Right hindlimb (tissue), 1 donor: ENCODE measurements around the gene OSBPL2.

Source experiments
- DNase-seq: peaks from one replicate; pipeline ENCODE4 v3.0.0-alpha.2; 2018

Gene OSBPL2

GRCh38 chr20:62236766-62237513 lies 1.4 kb upstream of the OSBPL2 start:
- no peak for DNase-seq

DNA sequence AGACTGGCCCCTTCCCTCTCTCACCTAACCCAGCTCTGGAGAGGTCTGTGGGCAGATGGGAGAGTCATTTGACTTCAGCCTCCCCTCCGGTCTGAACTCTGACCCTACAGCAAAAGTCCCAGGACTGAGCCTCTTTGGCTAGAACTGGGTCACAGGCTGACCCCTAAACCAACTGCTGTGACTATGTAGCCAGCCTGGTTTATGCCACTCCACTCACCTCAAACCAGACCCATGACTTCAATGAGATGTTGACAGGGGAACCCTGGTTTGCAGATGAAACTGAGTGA lies 864 bp upstream of the OSBPL2 start:
- DNase-seq: no peak

DNA sequence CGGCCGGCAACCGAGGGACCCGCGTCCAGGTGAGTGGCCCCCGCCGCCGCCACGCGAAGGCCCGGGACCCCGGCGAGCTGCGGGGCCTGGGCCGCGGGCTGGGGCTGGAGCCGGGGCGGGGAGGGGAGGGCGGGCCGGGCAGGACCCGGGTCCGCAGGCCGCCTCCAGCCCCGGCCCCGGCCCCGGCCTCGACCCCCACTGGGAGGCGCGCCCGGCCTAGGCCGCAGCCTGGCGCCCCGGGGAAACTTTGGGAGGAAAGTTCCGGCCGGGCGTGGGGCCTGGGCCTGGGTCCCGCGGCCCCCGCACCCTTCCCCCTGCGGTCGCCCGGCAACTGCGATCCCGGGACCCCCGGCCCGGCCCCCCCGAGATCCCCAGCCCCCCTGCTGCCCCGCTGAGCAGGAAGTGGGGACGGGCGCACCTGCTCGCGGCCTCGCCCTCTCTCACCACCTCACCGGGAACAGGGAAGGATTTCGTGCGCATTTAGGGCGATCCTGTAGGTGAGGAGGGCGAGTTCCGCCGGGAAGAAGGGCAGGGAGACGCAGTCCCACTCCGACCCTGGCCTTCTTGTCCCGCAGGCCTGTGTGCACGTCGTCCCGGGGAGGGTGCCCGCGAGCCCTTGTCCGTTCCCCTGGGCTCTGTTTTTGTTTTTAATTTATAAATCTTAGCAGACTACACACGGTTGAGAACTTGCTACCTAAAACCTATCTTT lies 402 bp downstream of the OSBPL2 start:
- no peak for DNase-seq

DNA sequence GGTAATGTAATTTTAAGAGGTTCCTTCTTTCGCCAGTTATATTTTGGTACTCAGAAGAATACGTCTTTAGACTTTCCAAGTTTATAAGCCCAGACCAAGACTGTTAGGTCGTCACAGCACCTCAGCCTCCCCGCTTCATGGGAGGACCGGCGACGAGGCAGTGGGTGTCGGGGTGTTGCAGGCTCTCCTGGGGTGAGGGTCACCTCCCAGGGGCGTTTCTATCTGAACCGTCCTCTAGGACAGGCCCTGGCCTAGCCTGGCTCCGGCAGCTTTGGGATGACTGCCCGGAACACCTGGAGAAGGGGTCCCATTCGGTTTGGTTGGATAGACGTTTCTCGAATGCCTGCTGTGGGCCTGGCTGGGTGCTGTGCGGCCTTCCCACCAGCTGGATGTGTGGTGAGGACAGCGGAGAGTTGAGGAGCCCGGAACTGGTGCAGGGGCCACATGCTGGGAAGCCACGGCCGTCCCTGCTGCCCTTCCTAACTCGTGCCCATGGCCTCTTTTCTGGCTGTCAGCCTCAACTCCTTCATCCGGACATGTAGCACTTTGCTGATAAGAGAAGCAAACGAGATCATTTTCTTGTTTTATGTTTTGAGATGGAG lies 1.1 kb downstream of the OSBPL2 start:
- no peak for DNase-seq

DNA sequence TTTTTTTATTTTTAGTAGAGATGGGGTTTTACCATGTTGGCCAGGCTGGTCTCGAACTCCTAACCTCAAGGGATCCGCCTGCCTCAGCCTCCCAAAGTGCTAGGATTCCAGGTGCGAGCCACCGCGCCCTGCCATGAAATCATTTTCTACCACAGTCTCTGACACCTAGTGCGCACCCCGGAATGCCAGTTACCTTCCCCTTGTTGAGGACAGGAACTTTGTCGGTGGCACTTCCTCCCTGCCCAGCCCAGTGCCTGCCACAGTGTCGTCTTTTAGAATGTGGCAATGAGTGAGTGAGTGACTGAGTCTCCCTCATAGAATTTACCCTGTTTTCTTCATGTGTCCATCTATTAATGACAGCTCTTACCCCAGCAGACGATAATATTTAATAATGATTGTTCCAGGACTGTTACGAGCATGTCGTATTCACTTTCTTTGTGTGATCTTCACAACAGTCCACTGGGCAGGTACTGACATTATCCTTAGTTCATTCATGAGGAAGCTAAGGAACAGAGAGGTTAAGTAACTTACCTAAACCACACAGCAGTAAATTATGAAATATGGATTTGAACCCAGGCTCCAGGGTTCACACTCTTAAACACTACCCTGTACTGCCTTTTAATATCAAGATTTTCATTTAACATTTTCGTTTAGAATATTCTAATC lies 1.8 kb downstream of the OSBPL2 start:
- no peak for DNase-seq

DNA sequence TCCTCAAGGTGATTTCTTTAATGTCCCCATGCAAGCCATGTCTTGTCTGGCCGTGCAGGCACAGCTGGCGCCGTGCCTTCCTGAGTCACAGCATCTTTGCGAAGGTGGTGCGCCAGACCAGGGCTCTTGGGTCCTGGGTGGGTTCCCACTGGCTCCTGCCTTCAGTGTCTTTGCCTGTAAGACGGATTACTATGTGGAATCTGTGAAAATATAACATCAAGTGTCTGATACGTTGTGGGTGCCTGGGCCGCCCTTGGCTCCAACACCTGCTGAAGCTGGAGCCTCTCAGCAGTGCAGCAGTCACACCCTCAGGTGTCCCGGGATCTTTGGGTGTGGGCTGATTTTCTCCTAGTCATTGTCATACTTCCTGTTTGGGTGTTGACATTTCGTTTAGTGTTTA lies 3.2 kb downstream of the OSBPL2 start:
- no peak for DNase-seq

GRCh38 chr20:62242176-62242575 lies 3.9 kb downstream of the OSBPL2 start:
- DNase-seq: no peak

DNA sequence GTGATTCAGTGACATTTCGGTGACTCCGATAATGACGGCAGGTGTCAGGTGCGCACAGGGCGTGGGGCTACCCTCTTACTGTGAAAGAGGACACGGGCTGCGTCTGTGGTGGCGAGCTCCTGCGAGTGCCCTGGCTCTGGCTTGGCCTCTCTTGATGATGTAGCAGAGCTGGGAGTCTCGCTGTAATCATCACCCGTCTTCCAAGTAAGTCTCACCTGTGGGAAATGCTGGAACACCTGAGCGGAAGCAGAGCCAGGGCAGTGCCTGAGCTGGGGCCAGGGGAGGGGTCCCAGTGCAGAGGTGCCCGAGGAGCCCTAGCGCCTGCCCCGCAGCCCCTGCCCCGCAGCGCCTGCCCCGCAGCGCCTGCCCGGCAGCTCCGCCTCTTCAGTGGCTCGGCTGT lies 4.8 kb downstream of the OSBPL2 start:
- DNase-seq: no peak

- DNase-seq: no peak
Measured at GRCh38 chr20:62243906-62244515, 5.7 kb downstream of the OSBPL2 start.

GRCh38 chr20:62244644-62245108 lies 6.4 kb downstream of the OSBPL2 start:
- no peak for DNase-seq

DNA sequence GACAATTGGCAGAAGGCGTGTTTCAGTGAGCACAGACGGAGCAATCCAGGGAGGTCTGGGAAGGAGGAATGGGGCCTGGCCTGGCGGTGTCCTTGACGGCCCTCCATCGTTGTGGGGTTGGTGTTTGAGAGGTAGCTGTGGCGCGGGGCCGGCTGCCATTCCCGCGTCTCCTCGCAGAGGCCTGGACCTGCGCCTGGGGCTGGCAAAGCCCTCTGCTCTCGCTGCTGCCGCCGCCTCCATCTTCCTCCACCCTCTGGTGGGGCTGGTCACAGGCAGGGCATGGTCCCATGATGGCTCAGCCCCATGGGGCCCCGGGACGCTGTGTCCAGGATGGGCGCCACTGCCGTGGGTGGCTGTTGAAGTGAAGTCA lies 7.6 kb downstream of the OSBPL2 start:
- DNase-seq: no peak

GRCh38 chr20:62246431-62246830 lies 8.1 kb downstream of the OSBPL2 start:
- DNase-seq: no peak

DNA sequence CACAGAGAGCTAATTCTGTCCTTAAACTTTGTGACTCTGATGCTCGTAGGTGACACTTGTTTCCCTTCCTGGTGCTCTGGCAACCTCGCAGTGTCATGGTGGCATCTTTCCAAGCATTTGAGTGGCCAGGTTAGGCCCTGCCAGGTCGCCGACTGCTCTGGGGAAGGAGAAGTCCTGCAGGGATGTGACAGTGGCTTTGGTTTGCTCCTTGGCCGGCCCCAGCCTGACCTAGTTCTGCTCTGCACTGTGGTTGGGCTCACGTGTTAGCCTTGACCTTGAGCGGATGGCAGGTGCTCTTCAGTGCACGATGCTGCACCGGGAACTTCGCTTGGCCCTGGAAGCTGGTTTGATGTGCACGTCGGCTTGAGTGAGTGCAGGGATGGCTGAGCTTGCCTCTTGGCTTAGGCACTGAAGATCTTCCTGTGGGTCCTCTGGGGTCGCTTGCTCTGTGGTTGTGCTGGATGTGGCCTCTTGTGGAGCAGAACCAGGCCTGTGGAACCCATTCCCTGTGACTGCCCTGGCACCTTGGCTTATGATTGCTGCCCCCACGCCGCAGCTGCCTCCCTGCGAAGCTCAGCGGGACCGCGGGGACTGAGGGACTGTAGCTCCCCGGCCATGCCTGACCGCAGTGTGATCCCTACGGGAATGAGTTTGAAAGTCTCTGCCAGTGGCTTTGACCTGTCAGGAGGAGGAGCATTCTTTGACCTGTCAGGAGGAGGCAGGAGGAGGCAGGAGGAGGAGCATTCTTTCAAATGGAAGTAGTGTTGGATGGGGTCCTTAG lies 8.7 kb downstream of the OSBPL2 start:
- no peak for DNase-seq

- DNase-seq: no peak
Measured at GRCh38 chr20:62248890-62249560, 10.7 kb downstream of the OSBPL2 start.

DNA sequence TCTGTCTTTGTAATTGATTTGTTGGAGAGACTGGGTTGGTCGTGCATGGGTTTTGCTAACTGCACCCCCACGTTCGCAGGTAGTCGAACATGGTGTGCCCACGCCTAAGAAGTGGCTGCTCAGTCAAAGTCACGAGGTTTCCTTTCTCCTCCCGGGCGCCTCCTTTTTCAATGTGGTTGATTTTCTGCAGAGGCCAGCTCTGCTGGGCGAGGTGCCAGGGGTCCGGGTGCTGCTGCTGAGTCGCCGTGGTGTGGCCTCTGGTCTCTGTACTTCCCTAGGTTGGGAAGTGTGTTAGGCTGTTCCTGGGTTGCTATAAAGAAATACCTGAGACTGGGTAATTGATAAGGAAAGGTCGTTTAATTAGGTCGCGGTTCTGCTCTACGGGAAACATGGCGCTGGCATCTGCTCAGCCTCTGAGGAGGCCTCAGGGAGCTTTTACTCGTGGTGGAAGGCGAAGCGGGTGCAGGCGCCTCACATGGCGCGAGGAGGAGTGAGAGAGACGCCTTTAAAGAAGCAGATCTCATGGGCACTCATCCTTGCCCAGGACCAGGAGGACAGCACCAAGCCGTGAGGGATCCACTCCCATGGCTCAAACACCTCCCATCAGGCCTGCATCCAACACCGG lies 14.1 kb downstream of the OSBPL2 start:
- DNase-seq: no peak

- no peak for DNase-seq
Measured at GRCh38 chr20:62253398-62253797, 15.1 kb downstream of the OSBPL2 start.

DNA sequence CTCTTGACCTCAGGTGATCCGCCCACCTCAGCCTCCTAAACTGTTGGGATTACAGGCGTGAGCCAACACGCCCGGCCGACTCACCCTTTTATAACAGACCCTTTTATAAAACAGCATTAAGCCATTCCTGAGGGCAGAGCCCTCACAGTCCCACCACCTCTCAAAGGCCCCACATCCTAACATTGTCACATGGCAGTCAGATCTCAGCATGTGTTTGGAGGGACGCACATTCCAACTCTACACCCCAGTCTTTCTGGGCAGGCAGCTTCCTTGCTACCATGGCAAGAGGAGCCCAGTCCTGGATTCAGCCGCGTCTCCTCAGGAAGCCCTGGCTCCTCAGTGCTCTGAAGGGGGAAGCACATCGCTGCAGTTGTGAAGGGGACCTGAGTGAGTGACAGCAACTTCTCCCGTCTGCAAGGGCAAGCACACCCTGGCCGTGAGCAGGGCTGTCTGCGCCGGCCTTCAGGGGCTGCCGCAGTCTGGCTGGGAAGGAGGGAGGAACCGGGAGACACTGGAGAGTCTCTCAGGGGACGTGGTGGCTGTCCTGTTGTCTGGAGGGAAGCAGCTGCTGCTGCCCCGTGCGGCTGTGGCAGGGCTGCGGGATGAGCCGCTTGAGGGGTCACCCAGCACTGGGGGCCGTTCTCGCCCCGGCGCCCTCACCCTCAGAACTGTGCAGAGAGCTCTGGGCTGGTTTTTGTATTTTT lies 15.9 kb downstream of the OSBPL2 start:
- no peak for DNase-seq

GRCh38 chr20:62255976-62256375 lies 17.7 kb downstream of the OSBPL2 start:
- no peak for DNase-seq

DNA sequence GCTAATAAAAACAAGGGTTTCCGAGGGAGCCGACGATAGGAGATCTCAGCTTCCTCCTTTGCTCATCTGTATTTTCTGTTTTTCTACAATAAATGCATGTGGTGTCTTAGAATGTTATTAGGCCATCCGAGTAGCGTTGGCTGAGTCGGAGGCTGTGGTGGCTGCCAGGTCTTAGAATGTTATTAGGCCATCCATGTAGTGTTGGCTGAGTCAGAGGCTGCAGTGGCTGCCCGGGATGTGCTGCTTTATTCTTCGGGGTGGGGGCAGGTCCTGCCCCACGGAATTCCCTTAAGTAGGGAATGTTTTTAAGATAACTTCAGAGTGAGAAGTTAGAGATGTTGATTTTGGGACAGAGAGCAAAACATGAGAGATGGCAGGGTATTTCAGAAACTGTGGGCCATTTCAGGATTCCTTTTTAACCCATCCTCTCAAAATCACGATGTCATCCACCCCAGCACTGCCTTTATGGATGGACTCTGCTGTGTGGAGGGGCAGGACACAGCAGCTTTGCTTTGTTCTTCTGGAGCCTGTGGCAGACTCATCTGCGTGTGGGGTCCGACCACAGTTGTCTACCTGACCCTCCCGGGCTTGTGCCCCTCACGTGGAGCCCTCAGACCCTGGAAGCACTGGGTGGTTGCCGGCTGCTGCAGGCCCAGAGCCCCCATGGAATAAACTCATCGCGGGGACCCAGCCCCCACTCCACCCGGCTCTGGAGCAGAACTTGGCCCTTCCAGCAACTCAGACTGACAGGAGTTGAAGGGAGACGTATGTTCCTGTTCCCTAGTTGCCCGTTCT lies 20.4 kb downstream of the OSBPL2 start:
- no peak for DNase-seq

DNA sequence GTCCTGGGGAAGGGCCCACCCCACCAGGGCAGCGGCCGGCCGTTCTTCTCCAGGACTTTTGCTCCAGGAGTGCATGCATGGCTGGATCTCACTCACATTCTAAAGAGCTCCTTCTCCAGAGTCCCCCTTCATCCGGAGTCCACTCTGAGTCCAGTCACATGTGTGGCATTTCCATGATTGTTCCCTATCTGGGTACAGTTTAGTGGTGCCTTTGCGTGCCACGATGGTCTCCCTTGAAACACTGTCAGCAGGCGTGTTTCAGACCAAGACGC lies 20.9 kb downstream of the OSBPL2 start:
- DNase-seq: no peak
